GM19438 (cell line): ENCODE results near the gene ACP6.

Experiments used
- ATAC-seq: cut with Tn5 transposase; IDR thresholded peaks from one replicate; pipeline ENCODE4 v1.9.1; 2021; ENCODE audit warnings: low read depth; ENCODE audit not compliant: unreplicated experiment

ACP6 gene

GRCh38 chr1:147652306-147652705 is 18.0 kb downstream of the ACP6 start:
- ATAC-seq, result no peak

DNA sequence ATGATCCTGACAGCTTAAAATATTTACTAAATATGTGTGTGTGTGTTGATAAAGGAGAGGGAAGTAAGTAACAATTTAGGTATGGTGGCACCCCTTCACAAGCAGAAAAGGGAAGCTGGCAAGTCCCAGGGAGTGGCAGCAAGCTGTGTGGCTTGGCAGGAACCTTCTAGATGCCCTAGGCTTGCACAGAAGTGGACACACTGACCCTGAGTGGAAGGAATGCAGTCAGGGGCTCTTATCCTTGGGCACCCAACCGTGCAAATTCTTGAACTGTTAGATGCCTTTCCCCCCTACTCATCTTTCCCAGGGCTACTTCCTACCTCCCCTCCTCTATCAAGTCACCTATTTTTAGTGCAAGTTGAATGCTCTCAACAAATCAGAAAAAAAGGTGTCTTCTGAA is 18.9 kb downstream of the ACP6 start:
- no peak for ATAC-seq

DNA sequence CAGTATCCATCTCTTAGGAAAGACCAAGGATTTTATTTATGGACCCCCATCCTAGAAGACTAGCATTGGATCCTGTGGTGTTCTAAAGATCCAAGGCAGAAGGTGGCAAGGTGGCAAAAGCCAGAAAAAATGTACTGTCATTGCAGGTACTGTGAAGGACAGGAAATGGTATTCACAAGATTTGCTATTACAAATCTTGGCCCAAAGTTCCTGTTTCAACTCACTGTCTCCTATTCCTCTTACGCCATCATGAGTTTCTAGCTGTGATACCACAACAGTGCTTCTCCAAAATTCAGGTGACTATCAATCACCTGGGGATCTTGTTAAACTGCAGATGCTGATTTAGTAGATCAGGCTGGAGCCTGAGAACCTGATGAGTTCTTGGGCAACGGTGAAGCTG is 21.4 kb downstream of the ACP6 start:
- no peak for ATAC-seq

- no peak for ATAC-seq
These were observed 22.3 kb downstream of the ACP6 start for GRCh38 chr1:147647796-147648633.

DNA sequence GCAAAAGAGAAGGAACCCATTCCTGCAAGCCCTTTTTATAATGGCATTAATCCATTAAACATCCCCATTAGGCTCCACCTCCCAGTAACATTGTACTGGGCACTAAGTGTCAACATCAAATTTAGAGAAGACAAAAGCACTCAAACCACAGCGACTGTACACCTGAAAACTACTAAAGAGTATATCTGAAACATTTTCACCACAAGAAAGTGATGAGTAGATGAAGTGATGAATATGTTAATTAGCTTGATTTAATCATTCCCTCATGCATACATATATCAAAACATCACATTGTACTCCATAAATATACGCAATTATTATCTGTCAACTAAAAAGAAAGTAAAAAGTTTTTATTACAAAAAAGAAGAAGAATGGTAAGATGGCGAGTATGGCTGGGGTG is 26.4 kb downstream of the ACP6 start:
- ATAC-seq, result no peak

- no peak for ATAC-seq
These were observed 28.4 kb downstream of the ACP6 start for GRCh38 chr1:147641695-147642592.

GRCh38 chr1:147641291-147641690 is 29.0 kb downstream of the ACP6 start:
- ATAC-seq, result no peak

GRCh38 chr1:147640553-147641165 is 29.7 kb downstream of the ACP6 start:
- peak; percentile 95 for ATAC-seq

DNA sequence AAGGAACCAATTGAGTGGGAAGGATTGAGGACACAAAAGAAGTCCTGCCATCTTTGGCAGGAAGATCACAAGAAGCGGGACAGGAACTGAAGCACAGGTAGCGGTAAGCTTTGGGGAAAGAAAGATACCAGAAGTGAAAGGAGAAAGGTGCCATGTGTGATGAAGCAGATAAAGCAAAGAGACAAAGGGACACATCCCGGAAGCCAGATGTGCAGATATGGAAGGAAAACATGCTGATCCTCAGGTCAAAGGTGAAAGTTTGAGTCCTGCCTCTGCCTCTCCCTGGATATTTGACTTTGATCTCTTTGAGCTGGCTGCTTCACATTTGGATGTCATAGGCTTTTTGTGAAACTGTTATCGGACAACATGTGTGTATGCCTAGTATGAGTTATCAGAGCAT is 34.0 kb downstream of the ACP6 start:
- no peak for ATAC-seq

DNA sequence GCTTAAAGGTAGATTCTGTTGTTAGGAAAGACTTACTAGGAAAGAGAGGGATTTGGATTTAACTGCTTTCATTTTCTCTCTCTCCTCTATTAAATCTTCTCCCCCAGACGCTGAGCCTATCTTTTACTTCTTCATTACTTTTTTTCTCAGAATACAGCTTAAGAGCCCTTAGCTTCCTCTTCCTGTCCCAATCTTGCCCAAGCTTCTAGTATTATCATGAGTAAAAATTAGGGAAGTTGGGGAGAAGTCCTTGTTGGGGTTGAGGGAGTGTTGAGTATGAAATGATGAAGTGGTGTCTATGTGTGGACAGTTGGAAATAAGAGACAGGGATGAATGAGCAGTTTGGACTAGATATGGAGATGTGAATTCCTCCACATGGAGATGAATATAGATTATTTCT is 35.0 kb downstream of the ACP6 start:
- no peak for ATAC-seq

DNA sequence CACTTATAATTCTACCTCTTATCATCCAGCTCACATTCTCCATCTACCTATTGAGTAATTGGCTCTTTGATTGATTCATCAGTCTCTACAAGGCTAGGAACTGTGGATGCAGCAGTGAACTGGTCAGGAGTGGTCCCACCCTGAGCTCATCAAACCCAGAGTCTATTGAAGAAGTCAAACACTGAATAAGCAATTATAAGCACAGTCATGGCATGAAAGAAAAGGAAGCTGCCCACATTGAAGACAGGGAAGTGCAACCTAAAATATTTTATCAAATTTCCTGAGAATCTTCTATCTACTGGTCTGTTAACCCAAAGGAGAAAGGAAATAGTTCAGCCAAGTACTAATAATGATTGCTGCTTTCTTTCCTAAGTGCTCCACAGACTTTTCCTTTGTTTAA is 35.7 kb downstream of the ACP6 start:
- ATAC-seq, result no peak

DNA sequence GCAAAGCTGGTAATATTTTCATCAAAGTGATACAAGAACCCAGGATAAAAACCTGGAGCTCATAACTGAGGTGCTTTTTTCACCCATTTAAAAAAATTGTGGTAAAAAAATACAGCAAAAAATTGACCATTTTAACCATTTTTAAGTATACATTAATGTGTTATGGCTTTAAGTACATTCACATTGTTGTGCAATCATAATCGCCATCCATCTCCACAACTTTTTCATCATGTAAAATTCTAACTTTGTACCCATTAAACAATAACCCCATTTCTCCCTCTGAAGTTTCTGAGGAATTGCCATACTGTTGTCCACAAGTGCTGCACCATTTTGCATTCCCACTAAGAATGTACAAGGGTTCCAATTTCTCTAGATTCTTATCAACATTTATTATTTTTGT is 36.6 kb downstream of the ACP6 start:
- ATAC-seq, result no peak

GRCh38 chr1:147631839-147632238 is 38.5 kb downstream of the ACP6 start:
- no peak for ATAC-seq

GRCh38 chr1:147630447-147630846 is 39.9 kb downstream of the ACP6 start:
- no peak for ATAC-seq

DNA sequence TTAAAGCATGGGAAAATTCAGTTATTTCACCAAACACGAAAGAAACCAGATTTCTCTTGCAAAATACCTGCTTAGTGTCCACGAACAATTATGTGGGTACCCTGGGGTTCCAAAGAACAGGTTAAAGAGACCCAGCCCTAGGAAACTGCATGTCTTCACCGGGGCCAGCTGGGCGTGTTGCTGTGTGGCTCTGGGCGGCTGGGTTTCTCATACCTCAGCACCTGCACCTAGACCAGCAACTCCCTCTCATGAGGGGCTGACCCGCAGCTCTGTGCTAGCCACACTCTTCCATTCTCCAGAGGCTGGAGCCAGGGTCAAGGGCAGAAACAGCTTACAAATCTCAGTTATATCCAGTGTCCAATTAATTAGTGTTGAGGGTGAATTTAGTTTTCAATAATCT is 40.3 kb downstream of the ACP6 start:
- no peak for ATAC-seq

DNA sequence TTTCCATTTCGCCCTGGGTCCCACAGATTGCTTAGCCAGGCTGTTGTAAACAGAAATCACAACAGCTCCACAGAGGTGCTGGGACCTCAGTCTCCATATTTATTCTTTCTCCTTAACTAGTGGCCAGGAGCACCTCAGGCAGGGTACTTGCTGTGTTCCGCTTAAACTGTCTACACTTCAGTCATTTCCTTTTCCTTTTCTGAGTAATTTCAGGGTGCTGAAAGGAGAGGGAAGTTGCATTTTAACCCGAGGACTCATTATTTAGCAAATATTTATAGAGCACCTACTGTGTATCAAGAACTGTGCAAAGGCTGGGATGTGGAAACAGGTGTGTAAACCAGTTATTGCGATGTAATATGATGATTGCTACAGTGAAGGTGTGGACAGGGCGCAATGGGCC is 41.9 kb downstream of the ACP6 start:
- ATAC-seq, result no peak

GRCh38 chr1:147627435-147628110 is 42.8 kb downstream of the ACP6 start:
- ATAC-seq, result no peak

DNA sequence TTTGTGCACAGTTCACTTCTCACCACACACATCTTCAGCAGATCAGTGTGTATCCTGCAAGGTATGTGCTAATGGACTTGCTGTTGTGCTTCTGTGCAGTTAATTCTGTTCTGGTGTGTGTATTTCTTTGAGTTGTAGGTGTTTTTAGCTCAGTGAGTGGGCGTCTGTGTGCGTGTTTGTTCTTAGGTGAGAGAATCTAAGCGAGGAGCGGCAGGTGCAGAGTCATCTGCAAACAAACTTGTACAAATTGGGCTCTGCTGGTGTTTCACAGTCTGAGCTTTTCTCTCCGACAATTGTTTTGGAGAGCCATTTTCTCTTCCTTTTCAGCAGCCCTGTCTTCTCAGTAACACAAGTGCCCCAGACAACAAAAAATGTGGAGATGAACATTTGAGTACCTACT is 43.6 kb downstream of the ACP6 start:
- no peak for ATAC-seq

- ATAC-seq, result no peak
These were observed 44.0 kb downstream of the ACP6 start for GRCh38 chr1:147626291-147626690.

GRCh38 chr1:147625362-147625995 is 44.8 kb downstream of the ACP6 start:
- ATAC-seq, result no peak
